Vagina (tissue), 2 donors: ENCODE results near the gene GUF1. TPM values are rescaled to one million over a fixed set of nuclear protein-coding genes. Genes with fewer than 3 reads are reported as not detected.

ENCODE experiments used
- DNase-seq, 2 donors: peaks; one replicate each; pipeline ENCODE4 v3.0.0-alpha.2; 2017; ENCODE audit errors: extremely low spot score in 2 of 2
- H3K27ac ChIP-seq: fragments of 200-600 bp; sonication (generic); one replicate; pipeline ENCODE4 v1.5.1; 2019
- H3K27me3 ChIP-seq: fragments of 200-600 bp; sonication (generic); one replicate; pipeline ENCODE4 v1.5.1; 2019
- H3K36me3 ChIP-seq, 2 donors: fragments of 200-600 bp; sonication (generic); one replicate each; pipeline ENCODE4 v1.5.1; 2017 to 2019
- H3K4me1 ChIP-seq: fragments of 200-600 bp; sonication (generic); one replicate; pipeline ENCODE4 v1.5.1; 2019
- H3K4me3 ChIP-seq, 2 donors: fragments of 200-600 bp; sonication (generic); 1 replicate in 1 of 2; 2 replicates in 1 of 2; pipeline ENCODE4 v1.5.1; 2016 to 2019
- H3K9me3 ChIP-seq: fragments of 200-600 bp; sonication (generic); one replicate; pipeline ENCODE4 v1.5.1; 2019
- POLR2A ChIP-seq, 2 donors: fragments of 450-650 bp; IDR thresholded peaks; one replicate each; pipeline ENCODE4 v1.6.1; 2017; ENCODE audit warnings: antibody characterized with exemption in 2 of 2, mild to moderate bottlenecking in 2 of 2, moderate library complexity in 2 of 2
- POLR2AphosphoS5 ChIP-seq, 2 donors: sonication (generic); formaldehyde crosslinking; IDR thresholded peaks; one replicate each; pipeline ENCODE4 v1.9.0; 2017; ENCODE audit warnings: antibody characterized with exemption in 2 of 2, mild to moderate bottlenecking in 2 of 2, low read depth in 1 of 2; ENCODE audit not compliant: insufficient read depth in 1 of 2
- intact Hi-C: fragments of 100-400 bp; cut with DNase I; formaldehyde crosslinking; loops from one replicate; pipeline ENCODE4 v1.15.1; 2023
- total RNA-seq: library from RNA; depleted of rRNA; stranded (reverse); fragments of >200 nt; gene quantifications from one replicate; pipeline ENCODE4 v1.2.3, GENCODE V29; 2016
- TF ChIP-seq, protein P1 (sequence below), 3 experiments: fragments of 450-650 bp in 2 of 3; fragments of 200-600 bp in 1 of 3; sonication (generic) in 1 of 3; IDR thresholded peaks; one replicate each; pipeline ENCODE4 v1.5.1; 2017 to 2019; ENCODE audit warnings: antibody characterized with exemption in 3 of 3, mild to moderate bottlenecking in 2 of 3, moderate library complexity in 2 of 3

GUF1 gene, protein sequence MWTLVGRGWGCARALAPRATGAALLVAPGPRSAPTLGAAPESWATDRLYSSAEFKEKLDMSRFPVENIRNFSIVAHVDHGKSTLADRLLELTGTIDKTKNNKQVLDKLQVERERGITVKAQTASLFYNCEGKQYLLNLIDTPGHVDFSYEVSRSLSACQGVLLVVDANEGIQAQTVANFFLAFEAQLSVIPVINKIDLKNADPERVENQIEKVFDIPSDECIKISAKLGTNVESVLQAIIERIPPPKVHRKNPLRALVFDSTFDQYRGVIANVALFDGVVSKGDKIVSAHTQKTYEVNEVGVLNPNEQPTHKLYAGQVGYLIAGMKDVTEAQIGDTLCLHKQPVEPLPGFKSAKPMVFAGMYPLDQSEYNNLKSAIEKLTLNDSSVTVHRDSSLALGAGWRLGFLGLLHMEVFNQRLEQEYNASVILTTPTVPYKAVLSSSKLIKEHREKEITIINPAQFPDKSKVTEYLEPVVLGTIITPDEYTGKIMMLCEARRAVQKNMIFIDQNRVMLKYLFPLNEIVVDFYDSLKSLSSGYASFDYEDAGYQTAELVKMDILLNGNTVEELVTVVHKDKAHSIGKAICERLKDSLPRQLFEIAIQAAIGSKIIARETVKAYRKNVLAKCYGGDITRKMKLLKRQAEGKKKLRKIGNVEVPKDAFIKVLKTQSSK
- total RNA-seq = 11.5 TPM

DNA sequence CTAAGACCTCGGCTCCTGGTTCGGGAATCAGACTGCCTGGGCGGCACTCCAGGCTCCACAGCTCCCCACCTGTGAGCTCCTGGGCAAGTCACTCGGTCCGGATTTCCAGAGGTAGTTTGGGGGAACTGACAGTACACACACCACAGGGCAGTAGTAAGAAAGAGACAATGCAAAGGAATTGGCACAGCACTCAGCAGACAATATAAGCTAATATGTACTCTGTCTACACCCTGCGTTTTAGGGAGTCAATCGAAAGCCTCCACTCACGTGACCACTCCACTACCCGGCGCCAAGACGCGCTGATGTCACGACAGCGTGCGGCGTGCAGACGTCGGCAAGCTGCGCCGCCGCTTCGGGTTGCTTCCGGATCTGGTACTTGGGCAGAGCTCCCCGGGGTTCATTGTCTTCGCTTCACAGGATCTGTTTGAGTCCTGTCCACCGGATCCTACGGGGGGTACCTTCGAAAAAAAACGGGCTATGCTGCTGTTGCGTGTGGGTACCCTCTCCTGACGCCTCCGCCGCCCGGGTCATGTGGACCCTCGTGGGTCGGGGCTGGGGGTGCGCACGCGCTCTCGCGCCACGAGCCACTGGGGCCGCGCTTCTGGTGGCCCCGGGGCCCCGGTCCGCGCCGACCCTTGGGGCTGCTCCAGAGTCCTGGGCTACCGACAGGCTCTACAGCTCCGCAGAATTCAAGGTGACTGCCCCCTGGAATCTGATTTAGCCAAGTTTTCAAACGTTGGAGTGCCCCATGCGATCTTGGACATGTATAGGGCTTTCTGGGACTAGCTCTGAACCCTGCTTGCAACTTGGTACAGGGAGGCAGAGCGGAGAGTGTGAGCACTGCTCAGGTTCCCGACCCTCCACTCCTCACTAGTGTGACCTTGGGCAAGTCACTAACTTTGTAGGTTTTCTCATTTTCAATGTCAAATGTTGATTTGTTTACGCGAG lies at the start of gene GUF1:
Gene GUF1, plus strand, starts transcription at position 327 of the 948 bp plus-strand sequence. Its CDS starts 203 bp downstream, at position 530.
- Histone ChIP-seq H3K36me3 (peaks cover 0 to 2% of the 10 kb centered on the region in 2 donors), H3K27ac (peak within 1 kb of the TSS; percentile 86), H3K9me3 (no peaks in the 10 kb centered on the region), H3K4me3 (peak within 1 kb of the TSS; percentile 90 to 94), H3K27me3 (no peaks in the 10 kb centered on the region), H3K4me1 (peaks cover 30% of the 10 kb centered on the region)
- TF ChIP-seq, protein P1, sequence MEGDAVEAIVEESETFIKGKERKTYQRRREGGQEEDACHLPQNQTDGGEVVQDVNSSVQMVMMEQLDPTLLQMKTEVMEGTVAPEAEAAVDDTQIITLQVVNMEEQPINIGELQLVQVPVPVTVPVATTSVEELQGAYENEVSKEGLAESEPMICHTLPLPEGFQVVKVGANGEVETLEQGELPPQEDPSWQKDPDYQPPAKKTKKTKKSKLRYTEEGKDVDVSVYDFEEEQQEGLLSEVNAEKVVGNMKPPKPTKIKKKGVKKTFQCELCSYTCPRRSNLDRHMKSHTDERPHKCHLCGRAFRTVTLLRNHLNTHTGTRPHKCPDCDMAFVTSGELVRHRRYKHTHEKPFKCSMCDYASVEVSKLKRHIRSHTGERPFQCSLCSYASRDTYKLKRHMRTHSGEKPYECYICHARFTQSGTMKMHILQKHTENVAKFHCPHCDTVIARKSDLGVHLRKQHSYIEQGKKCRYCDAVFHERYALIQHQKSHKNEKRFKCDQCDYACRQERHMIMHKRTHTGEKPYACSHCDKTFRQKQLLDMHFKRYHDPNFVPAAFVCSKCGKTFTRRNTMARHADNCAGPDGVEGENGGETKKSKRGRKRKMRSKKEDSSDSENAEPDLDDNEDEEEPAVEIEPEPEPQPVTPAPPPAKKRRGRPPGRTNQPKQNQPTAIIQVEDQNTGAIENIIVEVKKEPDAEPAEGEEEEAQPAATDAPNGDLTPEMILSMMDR (IDR thresholded peaks at IDR 0.05) = no peak
- TF ChIP-seq POLR2AphosphoS5 (IDR thresholded peaks at IDR 0.05; ENCODE audit: insufficient read depth in 1 of 2, low read depth in 1 of 2) (peak; percentile 84 to 89), POLR2A (IDR thresholded peaks at IDR 0.05) (peak in 1 of 2 donors; percentile 1)
- intact Hi-C loops = no loop called here
- DNase-seq = peak; percentile 92 to 97

DNA sequence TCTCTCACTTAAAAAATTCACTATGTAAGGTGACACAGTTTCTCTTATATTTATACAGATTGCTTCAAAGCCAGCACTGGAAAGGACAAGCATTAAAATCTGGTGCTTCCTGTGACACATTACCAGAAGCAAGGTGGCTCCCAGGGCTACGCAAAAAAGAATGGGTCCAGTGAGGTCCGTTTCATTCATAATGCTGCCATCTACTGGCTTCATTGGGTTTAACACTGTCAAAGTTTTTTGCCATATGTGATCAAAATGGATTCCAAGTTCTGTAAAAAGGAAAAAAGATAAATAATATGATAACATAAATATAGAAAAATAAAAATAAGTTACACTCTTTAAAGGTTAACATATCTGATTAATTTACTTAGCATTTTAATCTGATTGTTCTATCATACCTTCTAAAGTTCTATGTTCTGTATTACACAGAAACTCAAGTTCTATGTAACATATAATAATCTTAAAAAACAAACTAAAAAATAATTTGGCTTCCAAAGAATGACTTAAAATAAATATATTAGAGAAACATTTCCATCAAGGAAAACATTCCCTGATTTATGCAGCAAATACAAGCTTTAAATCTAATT lies 48.8 kb upstream of the GUF1 start:
- Histone ChIP-seq H3K9me3 (no peaks in the 10 kb centered on the region), H3K4me3 (no peak overlapping the region), H3K4me1 (no peaks in the 10 kb centered on the region), H3K27me3 (no peaks in the 10 kb centered on the region), H3K36me3 (no peaks in the 10 kb centered on the region), H3K27ac (no peak overlapping the region)
- intact Hi-C loops = no loop called here
- no peak for TF ChIP-seq POLR2AphosphoS5 (IDR thresholded peaks at IDR 0.05; ENCODE audit: insufficient read depth in 1 of 2, low read depth in 1 of 2)
- TF ChIP-seq, protein P1 (IDR thresholded peaks at IDR 0.05) = peak in 2 of 3 experiments; percentile 27 to 39
- no peak for DNase-seq

DNA sequence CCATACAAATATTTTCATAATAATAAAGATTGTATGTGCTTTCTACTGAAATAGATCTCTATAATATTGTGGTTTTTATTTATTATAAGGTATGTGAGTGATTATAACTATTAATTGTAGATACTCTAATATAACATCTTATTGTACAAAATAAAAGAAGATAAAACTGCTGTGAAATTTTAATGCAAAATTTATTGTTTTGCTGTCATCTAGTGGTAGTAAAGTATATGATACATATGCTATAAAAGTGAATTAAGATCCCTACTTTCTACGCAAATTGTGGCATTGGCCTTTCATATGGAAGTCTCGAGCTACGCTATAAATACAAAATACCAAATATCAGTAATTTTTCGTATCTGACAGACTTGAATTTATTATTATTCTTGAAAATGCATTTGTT lies 46.1 kb upstream of the GUF1 start:
- H3K4me3 ChIP-seq = no peak overlapping the region
- intact Hi-C loops = no loop called here
- H3K9me3 ChIP-seq = no peaks in the 10 kb centered on the region
- no peaks in the 10 kb centered on the region for H3K4me1 ChIP-seq
- DNase-seq = no peak
- no peaks in the 10 kb centered on the region for H3K36me3 ChIP-seq
- TF ChIP-seq POLR2AphosphoS5 (IDR thresholded peaks at IDR 0.05; ENCODE audit: insufficient read depth in 1 of 2, low read depth in 1 of 2) (no peak), POLR2A (IDR thresholded peaks at IDR 0.05) (no peak)
- TF ChIP-seq, protein P1 (IDR thresholded peaks at IDR 0.05) = no peak
- H3K27me3 ChIP-seq = no peaks in the 10 kb centered on the region
- no peak overlapping the region for H3K27ac ChIP-seq

DNA sequence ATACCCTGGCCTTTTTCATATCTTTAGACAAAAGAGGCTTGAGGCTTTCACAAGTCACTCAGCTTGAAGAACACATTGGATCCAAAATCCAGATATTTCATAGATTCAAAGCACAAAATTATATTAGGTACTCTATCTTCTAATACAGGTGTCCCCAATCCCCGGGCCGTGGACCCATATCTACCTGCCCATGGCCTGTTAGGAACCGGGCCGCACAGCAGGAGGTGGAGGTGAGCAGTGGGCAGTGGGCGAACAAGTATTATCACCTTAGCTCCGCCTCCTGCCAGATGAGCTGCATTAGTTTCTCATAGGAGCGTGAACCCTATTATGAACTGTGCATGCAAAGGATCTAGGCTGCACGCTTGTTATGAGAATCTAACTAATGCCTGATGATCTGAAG lies 45.5 kb upstream of the GUF1 start:
- no peaks in the 10 kb centered on the region for H3K27me3 ChIP-seq
- no peaks in the 10 kb centered on the region for H3K9me3 ChIP-seq
- no peaks in the 10 kb centered on the region for H3K4me1 ChIP-seq
- TF ChIP-seq, protein P1 (IDR thresholded peaks at IDR 0.05) = no peak
- TF ChIP-seq POLR2AphosphoS5 (IDR thresholded peaks at IDR 0.05; ENCODE audit: insufficient read depth in 1 of 2, low read depth in 1 of 2) = no peak
- TF ChIP-seq POLR2A (IDR thresholded peaks at IDR 0.05) = no peak
- no peaks in the 10 kb centered on the region for H3K36me3 ChIP-seq
- intact Hi-C loops = no loop called here
- no peak for DNase-seq
- H3K4me3 ChIP-seq = no peak overlapping the region
- no peak overlapping the region for H3K27ac ChIP-seq
